Skeletal muscle satellite cell (primary cell): ENCODE data around the gene DNMT3A.

Source experiments
- H3K27me3 ChIP-seq: 2 replicates; pipeline ENCODE4 v1.7.0; 2013; ENCODE audit warnings: low read length; ENCODE audit not compliant: control insufficient read depth, insufficient read depth
- H3K36me3 ChIP-seq: 2 replicates; pipeline ENCODE4 v1.7.0; 2013; ENCODE audit warnings: mild to moderate bottlenecking, control low read depth, low read length; ENCODE audit not compliant: insufficient read depth
- H3K4me1 ChIP-seq: 2 replicates; pipeline ENCODE4 v1.7.0; 2013; ENCODE audit warnings: low read length; ENCODE audit not compliant: control insufficient read depth, insufficient read depth
- H3K4me2 ChIP-seq: 2 replicates; pipeline ENCODE4 v1.7.0; 2013; ENCODE audit warnings: mild to moderate bottlenecking, low read length
- H3K4me3 ChIP-seq: 2 replicates; pipeline ENCODE4 v1.7.0; 2013; ENCODE audit warnings: low read length
- H3K9ac ChIP-seq: 2 replicates; pipeline ENCODE4 v1.7.0; 2013; ENCODE audit warnings: mild to moderate bottlenecking, low read depth, low read length, moderate library complexity
- H3K9me3 ChIP-seq: replicated peaks from 2 replicates; pipeline ENCODE4 v1.7.0; 2013; ENCODE audit warnings: mild to moderate bottlenecking, control low read depth, low read length

Gene DNMT3A

GRCh38 chr2:25308599-25308998, 33.1 kb downstream of the DNMT3A start:
- H3K4me1 ChIP-seq: peaks cover 23% of the 10 kb centered on the region

GRCh38 chr2:25307949-25308557, 33.7 kb downstream of the DNMT3A start:
- H3K36me3 ChIP-seq: peaks cover 16% of the 10 kb centered on the region
- no peak overlapping the region for H3K9ac ChIP-seq
- H3K4me2 ChIP-seq: no peak overlapping the region
- no peaks in the 10 kb centered on the region for H3K27me3 ChIP-seq
- H3K9me3 ChIP-seq: no peaks in the 10 kb centered on the region
- H3K4me1 ChIP-seq: peaks cover 23% of the 10 kb centered on the region
- H3K4me3 ChIP-seq: no peak overlapping the region

More at GRCh38 chr2:25308599-25308998, 33.1 kb downstream of the DNMT3A start:
- Histone ChIP-seq H3K9ac (no peak overlapping the region), H3K4me3 (no peak overlapping the region), H3K4me2 (no peak overlapping the region), H3K36me3 (peaks cover 12% of the 10 kb centered on the region), H3K9me3 (no peaks in the 10 kb centered on the region), H3K27me3 (no peaks in the 10 kb centered on the region)

- H3K4me3 ChIP-seq: no peak overlapping the region
- H3K9ac ChIP-seq: no peak overlapping the region
- no peaks in the 10 kb centered on the region for H3K27me3 ChIP-seq
- H3K4me1 ChIP-seq: peaks cover 28% of the 10 kb centered on the region
- H3K4me2 ChIP-seq: no peak overlapping the region
- no peaks in the 10 kb centered on the region for H3K9me3 ChIP-seq
- peaks cover 10% of the 10 kb centered on the region for H3K36me3 ChIP-seq
Observed at GRCh38 chr2:25306777-25307368, 34.9 kb downstream of the DNMT3A start.

GRCh38 chr2:25305775-25306174, 36.0 kb downstream of the DNMT3A start:
- peaks cover 37% of the 10 kb centered on the region for H3K4me1 ChIP-seq
- H3K27me3 ChIP-seq: no peaks in the 10 kb centered on the region
- peaks cover 7% of the 10 kb centered on the region for H3K36me3 ChIP-seq
- H3K9ac ChIP-seq: no peak overlapping the region
- no peak overlapping the region for H3K4me3 ChIP-seq
- H3K9me3 ChIP-seq: no peaks in the 10 kb centered on the region
- H3K4me2 ChIP-seq: no peak overlapping the region

- Histone ChIP-seq H3K4me3 (no peak overlapping the region), H3K4me2 (no peak overlapping the region), H3K9me3 (no peaks in the 10 kb centered on the region), H3K36me3 (peaks cover 7% of the 10 kb centered on the region), H3K27me3 (no peaks in the 10 kb centered on the region), H3K9ac (no peak overlapping the region), H3K4me1 (peaks cover 37% of the 10 kb centered on the region)
Observed at GRCh38 chr2:25304826-25305596, 36.7 kb downstream of the DNMT3A start.

- H3K9me3 ChIP-seq: no peaks in the 10 kb centered on the region
- no peaks in the 10 kb centered on the region for H3K27me3 ChIP-seq
- no peak overlapping the region for H3K4me3 ChIP-seq
- H3K4me1 ChIP-seq: peaks cover 37% of the 10 kb centered on the region
- no peak overlapping the region for H3K9ac ChIP-seq
- H3K4me2 ChIP-seq: no peak overlapping the region
- H3K36me3 ChIP-seq: peaks cover 7% of the 10 kb centered on the region
Observed at GRCh38 chr2:25304321-25304720, 37.4 kb downstream of the DNMT3A start.

- Histone ChIP-seq H3K36me3 (peaks cover 7% of the 10 kb centered on the region), H3K4me1 (peaks cover 37% of the 10 kb centered on the region), H3K27me3 (no peaks in the 10 kb centered on the region), H3K4me3 (no peak overlapping the region), H3K9ac (no peak overlapping the region), H3K4me2 (no peak overlapping the region), H3K9me3 (no peaks in the 10 kb centered on the region)
Observed at GRCh38 chr2:25303633-25304236, 38.0 kb downstream of the DNMT3A start.

- H3K9me3 ChIP-seq: no peaks in the 10 kb centered on the region
- no peak overlapping the region for H3K9ac ChIP-seq
- no peak overlapping the region for H3K4me2 ChIP-seq
- no peaks in the 10 kb centered on the region for H3K27me3 ChIP-seq
- H3K36me3 ChIP-seq: peaks cover 7% of the 10 kb centered on the region
- peaks cover 37% of the 10 kb centered on the region for H3K4me1 ChIP-seq
- H3K4me3 ChIP-seq: no peak overlapping the region
Observed at GRCh38 chr2:25302758-25303375, 38.9 kb downstream of the DNMT3A start.

- Histone ChIP-seq H3K27me3 (no peaks in the 10 kb centered on the region), H3K4me3 (no peak overlapping the region), H3K9me3 (no peaks in the 10 kb centered on the region), H3K36me3 (peaks cover 7% of the 10 kb centered on the region), H3K4me1 (peaks cover 32% of the 10 kb centered on the region), H3K4me2 (peak overlapping the region; percentile 49), H3K9ac (no peak overlapping the region)
Observed at GRCh38 chr2:25301453-25302352, 40.0 kb downstream of the DNMT3A start.

- Histone ChIP-seq H3K4me3 (no peak overlapping the region), H3K9me3 (no peaks in the 10 kb centered on the region), H3K4me1 (peaks cover 28% of the 10 kb centered on the region), H3K27me3 (no peaks in the 10 kb centered on the region), H3K4me2 (no peak overlapping the region), H3K36me3 (peaks cover 7% of the 10 kb centered on the region), H3K9ac (no peak overlapping the region)
Observed at GRCh38 chr2:25300001-25300400, 41.7 kb downstream of the DNMT3A start.
